Muscle of back (tissue), 11 donors: ENCODE data around the gene ZBTB32. TPM values are rescaled to one million over a fixed set of nuclear protein-coding genes. Genes with fewer than 3 reads are reported as not detected.
"Not testable (repeated sequence)": the region's sequence is repeated elsewhere in the genome, so short reads cannot be mapped to it uniquely, and the experiment has no call there.

ENCODE experiments used
- DNase-seq, 3 donors: peaks; one replicate each; pipeline versions ENCODE4 v3.0.0 to v3.0.0-alpha.2; 2013
- polyA plus RNA-seq, 10 donors: library from polyadenylated mRNA; unstranded; fragments of 120-200 nt; gene quantifications; one replicate each; pipeline ENCODE4 v1.2.1, GENCODE V29; 2013; ENCODE audit not compliant: insufficient read length in 10 of 10

Gene ZBTB32
- polyA plus RNA-seq, 10 donors = 0.08 to 0.59 (median 0.25) TPM; not detected in 5

DNA sequence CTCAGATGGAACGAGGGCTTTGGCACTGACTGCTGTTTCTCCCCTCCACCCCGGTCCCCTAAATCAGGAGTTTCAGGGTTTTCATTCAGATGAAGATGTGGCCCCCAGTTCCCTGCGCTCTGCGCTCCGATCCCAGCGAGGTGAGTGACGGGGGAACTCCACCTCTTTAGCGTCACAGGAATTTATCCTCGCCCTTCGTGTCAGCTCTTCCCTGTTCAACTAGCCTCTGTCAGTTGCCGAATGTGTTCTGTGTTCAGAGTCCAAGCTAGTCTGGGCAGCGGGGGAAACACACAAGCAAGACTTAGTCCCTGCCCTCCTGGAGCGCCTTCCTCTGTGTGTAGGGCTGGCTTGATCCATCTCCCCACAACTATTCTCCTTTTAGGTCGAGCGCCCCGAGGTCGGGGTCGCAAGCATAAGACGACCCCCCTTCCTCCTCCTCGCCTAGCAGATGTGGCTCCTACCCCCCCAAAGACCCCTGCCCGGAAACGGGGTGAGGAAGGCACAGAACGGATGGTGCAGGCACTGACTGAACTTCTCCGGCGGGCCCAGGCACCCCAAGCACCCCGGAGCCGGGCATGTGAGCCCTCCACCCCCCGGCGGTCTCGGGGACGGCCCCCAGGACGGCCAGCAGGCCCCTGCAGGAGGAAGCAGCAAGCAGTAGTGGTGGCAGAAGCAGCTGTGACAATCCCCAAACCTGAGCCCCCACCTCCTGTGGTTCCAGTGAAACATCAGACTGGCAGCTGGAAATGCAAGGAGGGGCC is 15.2 kb downstream of the ZBTB32 start:
- no peak for DNase-seq

DNA sequence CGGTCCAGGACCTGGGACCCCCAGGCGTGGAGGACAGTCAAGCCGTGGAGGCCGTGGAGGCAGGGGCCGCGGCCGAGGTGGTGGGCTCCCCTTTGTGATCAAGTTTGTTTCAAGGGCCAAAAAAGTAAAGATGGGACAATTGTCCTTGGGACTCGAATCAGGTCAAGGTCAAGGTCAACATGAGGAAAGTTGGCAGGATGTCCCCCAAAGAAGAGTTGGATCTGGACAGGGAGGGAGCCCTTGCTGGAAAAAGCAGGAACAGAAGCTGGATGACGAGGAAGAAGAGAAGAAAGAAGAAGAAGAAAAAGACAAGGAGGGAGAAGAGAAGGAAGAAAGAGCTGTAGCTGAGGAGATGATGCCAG is 15.8 kb downstream of the ZBTB32 start:
- DNase-seq = no peak

DNA sequence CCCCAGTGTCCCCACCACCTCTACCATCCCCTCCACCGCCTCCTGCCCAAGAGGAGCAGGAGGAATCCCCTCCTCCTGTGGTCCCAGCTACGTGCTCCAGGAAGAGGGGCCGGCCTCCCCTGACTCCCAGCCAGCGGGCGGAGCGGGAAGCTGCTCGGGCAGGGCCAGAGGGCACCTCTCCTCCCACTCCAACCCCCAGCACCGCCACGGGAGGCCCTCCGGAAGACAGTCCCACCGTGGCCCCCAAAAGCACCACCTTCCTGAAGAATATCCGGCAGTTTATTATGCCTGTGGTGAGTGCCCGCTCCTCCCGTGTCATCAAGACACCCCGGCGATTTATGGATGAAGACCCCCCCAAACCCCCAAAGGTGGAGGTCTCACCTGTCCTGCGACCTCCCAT is 16.3 kb downstream of the ZBTB32 start:
- no peak for DNase-seq

DNA sequence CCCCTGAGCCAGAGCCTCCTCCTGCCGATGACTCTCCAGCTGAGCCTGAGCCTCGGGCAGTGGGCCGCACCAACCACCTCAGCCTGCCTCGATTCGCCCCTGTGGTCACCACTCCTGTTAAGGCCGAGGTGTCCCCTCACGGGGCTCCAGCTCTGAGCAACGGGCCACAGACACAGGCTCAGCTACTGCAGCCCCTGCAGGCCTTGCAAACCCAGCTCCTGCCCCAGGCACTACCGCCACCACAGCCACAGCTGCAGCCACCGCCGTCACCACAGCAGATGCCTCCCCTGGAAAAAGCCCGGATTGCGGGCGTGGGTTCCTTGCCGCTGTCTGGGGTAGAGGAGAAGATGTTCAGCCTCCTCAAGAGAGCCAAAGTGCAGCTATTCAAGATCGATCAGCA is 17.0 kb downstream of the ZBTB32 start:
- DNase-seq = no peak

DNA sequence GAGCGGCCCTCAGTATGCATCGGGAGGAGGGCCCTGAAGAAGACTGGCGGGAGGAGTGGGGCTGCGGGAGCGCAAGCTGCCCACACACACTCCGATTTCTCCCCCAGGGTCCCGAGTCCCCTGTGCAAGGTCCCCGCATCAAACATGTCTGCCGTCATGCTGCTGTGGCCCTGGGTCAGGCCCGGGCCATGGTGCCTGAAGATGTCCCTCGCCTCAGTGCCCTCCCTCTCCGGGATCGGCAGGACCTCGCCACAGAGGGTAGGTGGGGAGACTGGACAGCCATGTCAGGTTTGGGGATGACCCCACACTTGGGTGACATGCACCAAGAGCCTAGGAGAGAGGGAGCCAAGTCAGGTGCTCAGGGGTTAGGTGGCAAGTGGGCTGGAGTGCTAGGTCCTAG is 18.1 kb downstream of the ZBTB32 start:
- DNase-seq = no peak

DNA sequence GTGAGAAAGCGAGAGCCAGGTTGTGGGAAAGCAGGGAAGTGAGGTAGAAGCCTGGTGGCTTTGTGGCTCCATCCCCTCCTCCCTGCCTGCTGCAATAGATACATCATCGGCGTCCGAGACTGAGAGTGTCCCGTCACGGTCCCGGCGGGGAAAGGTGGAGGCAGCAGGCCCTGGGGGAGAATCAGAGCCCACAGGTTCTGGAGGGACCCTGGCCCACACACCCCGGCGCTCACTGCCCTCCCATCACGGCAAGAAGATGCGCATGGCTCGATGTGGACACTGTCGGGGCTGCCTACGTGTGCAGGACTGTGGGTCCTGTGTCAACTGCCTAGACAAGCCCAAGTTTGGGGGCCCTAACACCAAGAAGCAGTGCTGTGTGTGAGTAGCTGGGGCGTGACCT is 18.5 kb downstream of the ZBTB32 start:
- no peak for DNase-seq

DNA sequence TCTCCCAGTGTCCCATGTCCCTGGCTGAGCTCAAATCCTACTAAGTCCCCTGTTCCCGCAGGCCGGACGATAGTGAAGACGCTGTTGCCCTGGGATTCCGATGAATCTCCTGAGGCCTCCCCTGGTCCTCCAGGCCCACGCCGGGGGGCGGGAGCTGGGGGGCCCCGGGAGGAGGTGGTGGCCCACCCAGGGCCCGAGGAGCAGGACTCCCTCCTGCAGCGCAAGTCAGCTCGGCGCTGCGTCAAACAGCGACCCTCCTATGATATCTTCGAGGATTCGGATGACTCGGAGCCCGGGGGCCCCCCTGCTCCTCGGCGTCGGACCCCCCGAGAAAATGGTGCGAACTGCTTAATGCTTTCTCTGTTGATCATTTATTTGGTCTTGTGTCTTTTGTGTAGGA is 19.3 kb downstream of the ZBTB32 start:
- DNase-seq = no peak

DNA sequence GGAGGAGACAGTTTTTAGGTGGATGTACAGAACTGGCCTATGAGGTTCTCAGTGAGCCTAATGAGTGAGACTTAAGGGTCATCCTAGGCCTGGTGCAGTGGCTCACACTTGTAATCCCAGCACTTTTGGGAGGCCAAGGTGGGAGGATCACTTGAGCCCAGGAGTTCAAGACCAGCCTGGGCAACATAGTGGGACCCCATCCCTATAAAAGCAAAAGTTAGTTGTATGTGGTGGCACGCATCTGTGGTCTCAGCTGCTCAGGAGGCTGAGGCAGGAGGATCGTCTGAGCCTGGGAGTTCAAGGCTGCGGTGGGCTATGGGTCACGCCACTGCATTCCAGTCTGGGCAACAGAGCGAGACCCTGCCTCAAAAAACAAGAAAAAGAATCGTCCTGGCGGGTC is 19.8 kb downstream of the ZBTB32 start:
- DNase-seq = not testable (repeated sequence)

DNA sequence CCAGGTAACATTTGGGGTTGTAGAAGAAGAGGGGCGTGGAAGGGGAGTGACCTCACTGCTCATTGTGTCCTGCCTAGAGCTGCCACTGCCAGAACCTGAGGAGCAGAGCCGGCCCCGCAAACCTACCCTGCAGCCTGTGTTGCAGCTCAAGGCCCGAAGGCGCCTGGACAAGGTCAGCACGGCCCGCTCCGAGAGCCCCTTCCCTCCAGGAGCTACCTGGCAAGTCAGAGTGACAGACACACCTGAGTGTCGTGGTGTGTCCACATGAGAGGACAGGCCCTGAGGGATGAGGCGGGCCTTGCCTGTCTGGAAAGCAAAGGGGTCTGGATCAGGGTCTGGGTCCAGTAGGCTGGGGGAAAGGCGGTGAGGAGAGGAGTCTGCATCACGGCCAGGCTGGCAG is 20.2 kb downstream of the ZBTB32 start:
- no peak for DNase-seq

DNA sequence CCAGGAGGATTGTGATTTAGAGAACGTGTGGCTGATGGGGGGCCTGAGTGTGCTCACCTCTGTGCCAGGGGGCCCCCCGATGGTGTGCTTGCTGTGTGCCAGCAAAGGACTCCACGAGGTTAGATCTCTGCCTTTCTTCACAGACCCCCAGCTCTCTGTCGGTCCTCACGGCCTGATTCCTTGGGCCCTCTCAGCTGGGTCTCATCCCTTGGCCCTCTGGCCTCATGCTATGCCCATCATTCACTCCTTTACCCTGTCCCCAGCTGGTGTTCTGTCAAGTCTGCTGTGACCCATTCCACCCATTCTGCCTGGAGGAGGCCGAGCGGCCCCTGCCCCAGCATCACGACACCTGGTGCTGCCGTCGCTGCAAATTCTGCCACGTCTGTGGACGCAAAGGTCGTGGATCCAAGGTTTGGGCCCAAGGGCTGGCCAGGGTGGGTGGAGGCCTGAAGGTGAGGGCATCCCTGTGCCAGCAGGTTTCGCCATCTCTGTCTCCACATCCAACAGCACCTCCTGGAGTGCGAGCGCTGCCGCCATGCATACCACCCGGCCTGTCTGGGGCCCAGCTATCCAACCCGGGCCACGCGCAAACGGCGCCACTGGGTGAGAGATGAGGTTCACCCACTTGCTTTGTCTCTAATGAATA is 21.0 kb downstream of the ZBTB32 start:
- DNase-seq = no peak

DNA sequence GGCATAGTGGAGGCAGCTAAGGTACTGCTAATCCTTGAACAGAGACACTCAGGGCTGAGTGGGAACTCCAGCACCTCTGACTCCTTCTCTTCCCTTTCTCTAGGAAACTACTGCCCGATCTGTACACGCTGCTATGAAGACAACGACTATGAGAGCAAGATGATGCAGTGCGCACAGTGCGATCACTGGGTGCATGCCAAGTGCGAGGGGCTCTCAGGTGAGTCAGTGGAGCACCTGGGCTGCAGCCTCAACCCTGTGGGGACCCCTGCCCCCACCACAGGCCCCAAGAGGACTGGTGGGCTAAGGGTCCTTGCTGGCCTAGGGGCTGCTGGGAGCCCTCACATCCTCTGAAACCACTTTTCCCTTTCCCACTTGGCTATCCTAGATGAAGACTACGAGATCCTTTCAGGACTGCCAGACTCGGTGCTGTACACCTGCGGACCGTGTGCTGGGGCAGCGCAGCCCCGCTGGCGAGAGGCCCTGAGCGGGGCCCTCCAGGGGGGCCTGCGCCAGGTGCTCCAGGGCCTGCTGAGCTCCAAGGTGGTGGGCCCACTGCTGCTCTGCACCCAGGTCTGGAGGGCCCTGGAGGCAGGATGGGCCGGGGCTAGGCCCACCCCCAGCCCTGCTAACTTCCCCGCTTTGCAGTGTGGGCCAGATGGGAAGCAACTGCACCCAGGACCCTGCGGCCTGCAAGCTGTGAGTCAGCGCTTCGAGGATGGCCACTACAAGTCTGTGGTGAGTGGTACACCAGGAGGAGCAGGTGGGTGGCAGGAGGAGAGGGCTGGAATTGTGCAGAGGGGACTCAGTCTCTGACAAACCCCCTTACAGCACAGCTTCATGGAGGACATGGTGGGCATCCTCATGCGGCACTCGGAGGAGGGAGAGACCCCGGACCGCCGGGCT is 22.9 kb downstream of the ZBTB32 start:
- DNase-seq = no peak

DNA sequence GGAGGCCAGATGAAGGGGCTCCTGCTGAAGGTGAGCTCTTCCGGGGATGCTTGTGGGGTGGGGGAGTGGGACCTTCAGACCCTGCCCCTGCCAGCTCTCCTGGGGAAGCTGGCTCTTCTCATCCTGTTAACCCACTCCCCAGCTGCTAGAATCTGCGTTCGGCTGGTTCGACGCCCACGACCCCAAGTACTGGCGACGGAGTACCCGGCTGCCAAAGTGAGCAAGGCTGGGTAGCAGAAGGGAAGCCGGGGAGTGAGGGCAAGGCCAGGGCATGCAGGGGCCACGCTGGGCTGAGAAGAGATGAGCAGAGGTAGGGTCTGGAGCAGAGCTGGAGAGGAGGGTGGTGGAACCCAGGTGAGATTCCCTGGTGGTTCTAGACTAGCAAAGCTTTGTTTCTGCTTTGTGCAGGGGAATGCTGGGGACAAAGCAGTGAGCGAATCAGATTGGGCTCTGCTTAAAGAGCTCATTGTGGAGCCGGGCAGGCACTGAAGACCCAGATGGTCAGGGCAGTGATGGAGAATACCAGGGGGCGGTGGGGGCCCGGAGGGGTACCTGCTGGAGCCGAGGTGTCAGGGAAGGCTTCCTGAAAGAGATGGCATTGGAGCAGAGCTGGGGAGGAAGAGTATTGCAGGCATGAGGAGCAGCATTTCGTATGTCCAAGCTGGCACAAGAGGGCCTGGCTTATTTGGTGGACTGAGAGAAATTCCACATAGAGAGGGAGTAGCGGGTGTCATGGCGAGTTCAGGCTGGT is 23.8 kb downstream of the ZBTB32 start:
- DNase-seq = no peak

DNA sequence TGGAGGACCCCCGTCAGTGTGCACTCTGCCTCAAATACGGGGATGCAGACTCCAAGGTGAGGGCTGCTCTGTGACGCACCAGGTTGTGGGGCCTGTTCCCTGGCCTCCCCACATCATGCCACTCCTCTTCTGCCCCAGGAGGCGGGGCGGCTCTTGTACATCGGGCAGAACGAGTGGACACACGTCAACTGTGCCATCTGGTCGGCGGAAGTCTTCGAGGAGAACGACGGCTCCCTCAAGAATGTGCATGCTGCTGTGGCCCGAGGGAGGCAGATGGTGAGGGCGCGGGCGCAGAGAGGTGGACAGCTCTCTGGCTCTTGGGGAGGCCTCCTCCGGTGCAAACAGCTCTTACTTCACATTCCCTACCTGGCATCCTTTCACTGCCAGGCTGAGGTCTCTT is 24.7 kb downstream of the ZBTB32 start:
- no peak for DNase-seq

DNA sequence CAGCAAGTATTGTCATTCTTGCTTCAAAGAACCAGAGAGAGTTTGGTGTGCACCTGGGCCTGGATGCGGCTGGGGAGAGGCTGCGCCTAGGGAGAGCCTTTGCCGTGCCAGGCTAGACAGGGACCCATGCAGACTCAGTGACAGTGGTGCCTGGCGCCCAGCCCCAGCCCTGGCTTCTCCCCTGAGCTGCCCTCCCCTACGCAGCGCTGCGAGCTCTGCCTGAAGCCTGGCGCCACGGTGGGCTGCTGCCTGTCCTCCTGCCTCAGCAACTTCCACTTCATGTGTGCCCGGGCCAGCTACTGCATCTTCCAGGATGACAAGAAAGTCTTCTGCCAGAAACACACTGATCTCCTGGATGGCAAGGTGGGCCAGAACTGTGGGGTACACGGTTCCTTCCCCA is 25.4 kb downstream of the ZBTB32 start:
- DNase-seq = no peak

DNA sequence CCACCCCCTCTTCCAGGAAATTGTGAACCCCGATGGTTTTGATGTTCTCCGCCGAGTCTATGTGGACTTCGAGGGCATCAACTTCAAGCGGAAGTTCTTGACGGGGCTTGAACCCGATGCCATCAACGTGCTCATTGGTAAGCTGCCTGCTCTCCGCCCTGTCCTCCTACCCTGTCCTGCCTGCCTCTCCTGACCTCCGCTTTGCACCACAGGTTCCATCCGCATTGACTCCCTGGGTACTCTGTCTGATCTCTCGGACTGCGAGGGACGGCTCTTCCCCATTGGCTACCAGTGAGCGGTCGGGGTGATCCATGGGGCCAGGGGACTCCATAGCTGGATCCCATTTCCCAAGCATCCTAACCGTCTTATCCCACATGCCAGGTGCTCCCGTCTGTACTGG is 26.0 kb downstream of the ZBTB32 start:
- DNase-seq = no peak

DNA sequence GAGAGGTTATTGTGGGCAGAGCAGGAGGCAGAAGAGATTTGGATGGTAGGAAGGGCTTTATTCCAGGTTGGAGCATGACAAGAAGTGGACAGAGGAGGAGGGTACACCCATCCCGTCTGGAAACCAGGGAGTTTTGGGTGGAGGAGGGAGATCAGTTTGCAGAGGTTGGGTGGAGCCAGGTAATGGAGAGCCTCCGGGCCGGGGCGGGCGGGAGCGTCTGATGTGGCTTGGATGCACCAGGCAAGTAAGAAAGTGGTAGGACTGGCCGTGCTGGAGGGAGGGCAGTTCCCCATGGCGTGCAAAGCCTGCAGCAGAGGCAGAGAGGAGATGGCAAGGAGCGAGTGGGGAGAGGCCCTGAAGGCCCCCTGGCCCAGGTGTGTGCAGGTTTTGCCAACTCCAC is 27.0 kb downstream of the ZBTB32 start:
- no peak for DNase-seq

DNA sequence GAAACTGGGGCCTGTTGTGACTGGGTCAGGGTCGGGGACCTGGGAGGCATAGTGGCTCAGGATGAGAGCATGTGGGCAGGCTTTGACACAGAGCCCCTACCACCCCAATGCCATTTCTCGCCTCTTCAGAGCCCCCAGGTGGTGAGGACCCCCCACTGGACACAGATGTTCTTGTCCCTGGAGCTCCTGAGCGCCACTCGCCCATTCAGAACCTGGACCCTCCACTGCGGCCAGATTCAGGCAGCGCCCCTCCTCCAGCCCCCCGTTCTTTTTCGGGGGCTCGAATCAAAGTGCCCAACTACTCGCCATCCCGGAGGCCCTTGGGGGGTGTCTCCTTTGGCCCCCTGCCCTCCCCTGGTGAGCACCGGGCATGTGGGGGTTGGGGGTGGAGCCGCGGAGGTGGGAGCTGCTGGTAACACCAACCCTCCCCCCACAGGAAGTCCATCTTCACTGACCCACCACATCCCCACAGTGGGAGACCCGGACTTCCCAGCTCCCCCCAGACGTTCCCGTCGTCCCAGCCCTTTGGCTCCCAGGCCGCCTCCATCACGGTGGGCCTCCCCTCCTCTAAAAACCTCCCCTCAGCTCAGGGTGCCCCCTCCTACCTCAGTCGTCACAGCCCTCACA is 27.5 kb downstream of the ZBTB32 start:
- DNase-seq = no peak

DNA sequence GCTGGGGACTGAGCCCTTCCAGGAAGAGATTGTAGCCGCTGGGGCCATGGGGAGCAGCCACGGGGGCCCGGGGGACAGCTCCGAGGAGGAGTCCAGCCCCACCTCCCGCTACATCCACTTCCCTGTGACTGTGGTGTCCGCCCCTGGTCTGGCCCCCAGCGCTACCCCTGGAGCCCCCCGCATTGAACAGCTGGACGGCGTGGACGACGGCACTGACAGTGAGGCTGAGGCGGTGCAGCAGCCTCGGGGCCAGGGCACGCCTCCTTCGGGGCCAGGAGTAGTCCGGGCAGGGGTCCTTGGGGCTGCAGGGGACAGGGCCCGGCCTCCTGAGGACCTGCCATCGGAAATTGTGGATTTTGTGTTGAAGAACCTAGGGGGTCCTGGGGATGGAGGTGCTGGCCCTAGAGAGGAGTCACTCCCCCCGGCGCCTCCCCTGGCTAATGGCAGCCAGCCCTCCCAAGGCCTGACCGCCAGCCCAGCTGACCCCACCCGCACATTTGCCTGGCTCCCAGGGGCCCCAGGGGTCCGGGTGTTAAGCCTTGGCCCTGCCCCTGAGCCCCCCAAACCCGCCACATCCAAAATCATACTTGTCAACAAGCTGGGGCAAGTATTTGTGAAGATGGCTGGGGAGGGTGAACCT is 28.3 kb downstream of the ZBTB32 start:
- DNase-seq = no peak

DNA sequence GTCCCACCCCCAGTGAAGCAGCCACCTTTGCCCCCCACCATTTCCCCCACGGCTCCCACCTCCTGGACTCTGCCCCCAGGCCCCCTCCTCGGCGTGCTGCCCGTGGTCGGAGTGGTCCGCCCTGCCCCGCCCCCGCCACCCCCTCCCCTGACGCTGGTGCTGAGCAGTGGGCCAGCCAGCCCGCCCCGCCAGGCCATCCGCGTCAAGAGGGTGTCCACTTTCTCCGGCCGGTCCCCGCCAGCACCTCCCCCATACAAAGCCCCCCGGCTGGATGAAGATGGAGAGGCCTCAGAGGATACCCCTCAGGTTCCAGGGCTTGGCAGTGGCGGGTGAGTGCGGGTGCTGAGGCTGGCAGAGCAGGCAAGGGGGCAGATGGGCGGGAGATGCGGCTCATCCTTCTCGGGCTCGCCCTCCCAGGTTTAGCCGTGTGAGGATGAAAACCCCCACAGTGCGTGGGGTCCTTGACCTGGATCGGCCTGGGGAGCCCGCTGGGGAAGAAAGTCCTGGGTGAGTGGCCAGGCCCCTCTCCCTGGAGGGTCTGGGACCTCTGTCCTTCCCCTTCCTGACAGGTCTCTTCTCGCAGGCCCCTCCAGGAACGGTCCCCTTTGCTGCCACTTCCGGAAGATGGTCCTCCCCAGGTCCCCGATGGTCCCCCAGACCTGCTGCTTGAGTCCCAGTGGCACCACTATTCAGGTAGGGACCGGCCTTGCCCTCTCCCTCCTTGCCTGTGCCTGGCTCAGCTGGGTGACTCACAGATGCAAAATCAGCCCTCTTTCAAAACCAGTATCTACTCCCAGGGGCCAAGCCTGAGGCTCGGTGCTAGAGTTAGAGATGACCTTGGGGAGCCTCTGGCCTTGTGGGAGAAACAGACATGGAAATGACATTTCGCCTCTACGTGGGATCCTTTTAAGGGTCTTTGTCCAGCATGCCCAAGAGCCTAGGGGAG is 29.1 kb downstream of the ZBTB32 start:
- DNase-seq = no peak

DNA sequence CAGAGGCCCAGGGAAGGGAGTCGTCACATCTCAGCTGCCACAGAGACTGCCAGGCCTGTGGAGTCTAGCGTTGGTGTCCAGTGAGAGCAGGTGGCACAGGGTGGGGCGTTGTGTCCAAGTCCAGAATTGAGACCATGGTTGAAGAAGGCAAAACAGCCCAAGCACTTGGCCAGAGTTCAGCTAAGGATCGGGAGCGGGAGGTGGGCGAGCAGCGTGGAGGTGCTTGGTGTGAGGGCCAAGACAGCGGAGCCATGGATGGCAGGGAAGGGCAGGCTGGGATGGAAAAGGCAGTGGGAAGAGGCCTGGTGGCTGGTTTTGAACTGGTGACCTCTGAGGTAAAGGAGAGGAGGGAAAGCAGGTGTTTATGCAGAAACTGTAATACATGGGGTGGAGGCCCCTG is 29.9 kb downstream of the ZBTB32 start:
- DNase-seq = no peak
